ENCODE data around the gene GOT1.

GOT1 gene

GRCh38 chr10:99360934-99361333 lies 69.5 kb downstream of the GOT1 start:
- DNase-seq (ENCODE audit: low read depth in 1 of 2, low spot score in 1 of 2), result no peak

GRCh38 chr10:99358101-99358500 lies 72.3 kb downstream of the GOT1 start:
- DNase-seq (ENCODE audit: low read depth in 1 of 2, low spot score in 1 of 2), result no peak

GRCh38 chr10:99357691-99358090 lies 72.7 kb downstream of the GOT1 start:
- DNase-seq (ENCODE audit: low read depth in 1 of 2, low spot score in 1 of 2), result no peak

GRCh38 chr10:99353182-99353581 lies 77.2 kb downstream of the GOT1 start:
- DNase-seq (ENCODE audit: low read depth in 1 of 2, low spot score in 1 of 2), result no peak

- DNase-seq (ENCODE audit: low read depth in 1 of 2, low spot score in 1 of 2), result no peak
These were observed 82.8 kb downstream of the GOT1 start for GRCh38 chr10:99347672-99348071.
